HG02870 (cell line): ENCODE measurements around the gene TRIM9.

ENCODE experiments used
- ATAC-seq: cut with Tn5 transposase; IDR thresholded peaks from one replicate; pipeline ENCODE4 v1.9.1; 2021; ENCODE audit warnings: mild to moderate bottlenecking, moderate library complexity; ENCODE audit not compliant: unreplicated experiment

TRIM9 gene

GRCh38 chr14:50937800-50938199, 157.1 kb downstream of the TRIM9 start:
- ATAC-seq, result no peak

- ATAC-seq, result no peak
These were observed 157.6 kb downstream of the TRIM9 start for GRCh38 chr14:50937325-50937724.

- no peak for ATAC-seq
These were observed 158.0 kb downstream of the TRIM9 start for GRCh38 chr14:50936882-50937281.

- no peak for ATAC-seq
These were observed 158.9 kb downstream of the TRIM9 start for GRCh38 chr14:50936016-50936340.

- ATAC-seq, result no peak
These were observed 159.5 kb downstream of the TRIM9 start for GRCh38 chr14:50935126-50936015.

GRCh38 chr14:50932592-50933495, 162.1 kb downstream of the TRIM9 start:
- ATAC-seq, result no peak

- ATAC-seq, result no peak
These were observed 162.7 kb downstream of the TRIM9 start for GRCh38 chr14:50932156-50932555.

GRCh38 chr14:50931559-50931958, 163.3 kb downstream of the TRIM9 start:
- ATAC-seq, result no peak

GRCh38 chr14:50929506-50929905, 165.4 kb downstream of the TRIM9 start:
- ATAC-seq, result no peak

GRCh38 chr14:50928002-50928635, 166.8 kb downstream of the TRIM9 start:
- peak; percentile 53 for ATAC-seq

- ATAC-seq, result no peak
These were observed 168.0 kb downstream of the TRIM9 start for GRCh38 chr14:50926851-50927386.
